ENCODE data around the gene ZNF784. TPM values are rescaled to one million over a fixed set of nuclear protein-coding genes. Genes with fewer than 3 reads are reported as not detected.
A peak's percentile ranks its signal among the peaks of the same experiment; 100 is the strongest.

ZNF784 gene
- total and polyA plus RNA-seq, 2 of the 13 experiments (the other 11 are each of a cell fraction or from before 2014, with no cell fraction given) = 4.1 to 4.2 TPM

DNA sequence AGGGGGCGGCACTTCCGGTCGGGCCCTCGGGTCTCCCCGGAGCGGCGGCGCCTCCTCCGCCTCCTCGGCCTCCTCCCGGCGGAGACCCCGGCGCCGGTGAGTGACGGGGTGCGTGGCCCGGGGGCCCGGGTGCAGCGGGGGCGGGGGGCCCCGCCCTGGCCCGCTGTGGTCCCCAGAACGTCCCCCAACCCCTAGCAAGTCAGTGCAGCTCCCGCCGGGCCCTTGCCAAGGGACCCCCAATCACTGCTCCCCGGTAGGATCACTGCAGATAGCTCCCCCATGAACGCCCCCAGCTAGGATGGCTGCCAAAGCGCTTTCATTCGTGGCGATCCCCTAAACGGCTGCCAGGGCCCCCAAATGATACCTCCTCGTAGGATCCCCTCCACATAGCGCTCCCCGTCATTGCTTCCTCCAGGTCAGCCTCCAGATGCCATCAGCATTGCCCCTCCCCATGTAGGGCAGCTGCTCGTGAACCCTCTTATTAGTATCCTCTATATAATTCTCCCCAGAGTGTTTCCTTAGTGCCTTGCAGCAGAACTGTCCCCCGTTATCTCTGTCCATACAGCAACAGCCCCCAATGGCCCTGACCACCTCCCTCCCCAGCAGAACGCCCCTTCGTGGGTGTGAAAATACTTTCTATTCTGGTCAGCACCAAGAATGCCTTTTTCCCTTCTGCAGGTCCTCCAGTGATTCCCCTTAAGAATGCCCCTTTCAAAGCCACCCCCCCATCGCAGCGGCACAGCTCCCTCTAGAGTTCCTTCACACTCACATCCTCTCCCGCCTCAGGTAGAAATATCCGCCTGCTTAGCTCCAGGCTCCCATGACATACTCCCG lies 18.5 kb downstream of the ZNF784 start, which contains the start of gene ZNF865 (continued):
- TF ChIP-seq ZBTB39 (CRISPR knock-in tag; IDR thresholded peaks at IDR 0.05) (no peak), KLF6 (CRISPR knock-in tag; IDR thresholded peaks at IDR 0.05) (no peak), SSRP1 (CRISPR knock-in tag; IDR thresholded peaks at IDR 0.05) (no peak), ARNT2 (CRISPR knock-in tag; IDR thresholded peaks at IDR 0.05; ENCODE audit: low read depth) (0 out of 2 replicates have a peak, but pooled peaks have one; percentile 23), SCMH1 (CRISPR knock-in tag; IDR thresholded peaks at IDR 0.05; ENCODE audit: borderline replicate concordance) (no peak), SKI (IDR thresholded peaks at IDR 0.05; ENCODE audit: partially characterized antibody) (no peak), KDM2A (CRISPR knock-in tag; IDR thresholded peaks at IDR 0.05; ENCODE audit: borderline replicate concordance, low read depth) (no peak), SAP130 (CRISPR knock-in tag; IDR thresholded peaks at IDR 0.05; ENCODE audit: low read depth) (no peak; the same call in 1 of the 2 replicates), ZNF713 (CRISPR knock-in tag; IDR thresholded peaks at IDR 0.05) (no peak), SOX5 (CRISPR knock-in tag; IDR thresholded peaks at IDR 0.05; ENCODE audit: borderline replicate concordance) (0 out of 2 replicates have a peak, but pooled peaks have one; percentile 2), NONO (IDR thresholded peaks at IDR 0.05) (no peak), NONO (CRISPR knock-in tag; conservative IDR thresholded peaks at IDR 0.05) (no peak), NCOA2 (CRISPR knock-in tag; IDR thresholded peaks at IDR 0.05) (no peak), WIZ (CRISPR knock-in tag; IDR thresholded peaks at IDR 0.05) (no peak), ZNF589 (CRISPR knock-in tag; conservative IDR thresholded peaks at IDR 0.05) (no peak), KDM5A (IDR thresholded peaks at IDR 0.05; ENCODE audit: borderline replicate concordance, low read length) (peak; percentile 42; the same call in 1 of the 2 replicates), RAD21 (CRISPR knock-in tag; IDR thresholded peaks at IDR 0.05) (peak; percentile 76; the same call in 1 of the 2 replicates), MXD4 (CRISPR knock-in tag; IDR thresholded peaks at IDR 0.05) (no peak), ZNF782 (CRISPR knock-in tag; IDR thresholded peaks at IDR 0.05; ENCODE audit: borderline replicate concordance) (no peak), ZNF639 (CRISPR knock-in tag; conservative IDR thresholded peaks at IDR 0.05) (peak; percentile 9; the same call in 1 of the 2 replicates), NCOA1 (CRISPR knock-in tag; IDR thresholded peaks at IDR 0.05) (no peak), SRSF9 (IDR thresholded peaks at IDR 0.05; ENCODE audit: borderline replicate concordance, insufficient read depth, low read depth, low read length, poor library complexity, severe bottlenecking) (no peak), PHB2 (IDR thresholded peaks at IDR 0.05; ENCODE audit: partially characterized antibody) (no peak)
- TF ChIP-seq, protein P1, sequence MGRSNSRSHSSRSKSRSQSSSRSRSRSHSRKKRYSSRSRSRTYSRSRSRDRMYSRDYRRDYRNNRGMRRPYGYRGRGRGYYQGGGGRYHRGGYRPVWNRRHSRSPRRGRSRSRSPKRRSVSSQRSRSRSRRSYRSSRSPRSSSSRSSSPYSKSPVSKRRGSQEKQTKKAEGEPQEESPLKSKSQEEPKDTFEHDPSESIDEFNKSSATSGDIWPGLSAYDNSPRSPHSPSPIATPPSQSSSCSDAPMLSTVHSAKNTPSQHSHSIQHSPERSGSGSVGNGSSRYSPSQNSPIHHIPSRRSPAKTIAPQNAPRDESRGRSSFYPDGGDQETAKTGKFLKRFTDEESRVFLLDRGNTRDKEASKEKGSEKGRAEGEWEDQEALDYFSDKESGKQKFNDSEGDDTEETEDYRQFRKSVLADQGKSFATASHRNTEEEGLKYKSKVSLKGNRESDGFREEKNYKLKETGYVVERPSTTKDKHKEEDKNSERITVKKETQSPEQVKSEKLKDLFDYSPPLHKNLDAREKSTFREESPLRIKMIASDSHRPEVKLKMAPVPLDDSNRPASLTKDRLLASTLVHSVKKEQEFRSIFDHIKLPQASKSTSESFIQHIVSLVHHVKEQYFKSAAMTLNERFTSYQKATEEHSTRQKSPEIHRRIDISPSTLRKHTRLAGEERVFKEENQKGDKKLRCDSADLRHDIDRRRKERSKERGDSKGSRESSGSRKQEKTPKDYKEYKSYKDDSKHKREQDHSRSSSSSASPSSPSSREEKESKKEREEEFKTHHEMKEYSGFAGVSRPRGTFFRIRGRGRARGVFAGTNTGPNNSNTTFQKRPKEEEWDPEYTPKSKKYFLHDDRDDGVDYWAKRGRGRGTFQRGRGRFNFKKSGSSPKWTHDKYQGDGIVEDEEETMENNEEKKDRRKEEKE (IDR thresholded peaks at IDR 0.05) = no peak
- TF ChIP-seq, protein P2, sequence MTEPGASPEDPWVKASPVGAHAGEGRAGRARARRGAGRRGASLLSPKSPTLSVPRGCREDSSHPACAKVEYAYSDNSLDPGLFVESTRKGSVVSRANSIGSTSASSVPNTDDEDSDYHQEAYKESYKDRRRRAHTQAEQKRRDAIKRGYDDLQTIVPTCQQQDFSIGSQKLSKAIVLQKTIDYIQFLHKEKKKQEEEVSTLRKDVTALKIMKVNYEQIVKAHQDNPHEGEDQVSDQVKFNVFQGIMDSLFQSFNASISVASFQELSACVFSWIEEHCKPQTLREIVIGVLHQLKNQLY (CRISPR knock-in tag; IDR thresholded peaks at IDR 0.05) = no peak

All from HepG2 (cell line).